Measurements from ENCODE around the gene MYO5B.

GRCh38 chr18:50051288-50051687, 143.7 kb downstream of the MYO5B start:
- TF ChIP-seq, protein P1, sequence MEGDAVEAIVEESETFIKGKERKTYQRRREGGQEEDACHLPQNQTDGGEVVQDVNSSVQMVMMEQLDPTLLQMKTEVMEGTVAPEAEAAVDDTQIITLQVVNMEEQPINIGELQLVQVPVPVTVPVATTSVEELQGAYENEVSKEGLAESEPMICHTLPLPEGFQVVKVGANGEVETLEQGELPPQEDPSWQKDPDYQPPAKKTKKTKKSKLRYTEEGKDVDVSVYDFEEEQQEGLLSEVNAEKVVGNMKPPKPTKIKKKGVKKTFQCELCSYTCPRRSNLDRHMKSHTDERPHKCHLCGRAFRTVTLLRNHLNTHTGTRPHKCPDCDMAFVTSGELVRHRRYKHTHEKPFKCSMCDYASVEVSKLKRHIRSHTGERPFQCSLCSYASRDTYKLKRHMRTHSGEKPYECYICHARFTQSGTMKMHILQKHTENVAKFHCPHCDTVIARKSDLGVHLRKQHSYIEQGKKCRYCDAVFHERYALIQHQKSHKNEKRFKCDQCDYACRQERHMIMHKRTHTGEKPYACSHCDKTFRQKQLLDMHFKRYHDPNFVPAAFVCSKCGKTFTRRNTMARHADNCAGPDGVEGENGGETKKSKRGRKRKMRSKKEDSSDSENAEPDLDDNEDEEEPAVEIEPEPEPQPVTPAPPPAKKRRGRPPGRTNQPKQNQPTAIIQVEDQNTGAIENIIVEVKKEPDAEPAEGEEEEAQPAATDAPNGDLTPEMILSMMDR (IDR thresholded peaks at IDR 0.05; ENCODE audit: low read depth, low read length, poor library complexity, severe bottlenecking) = peak; percentile 18
- no peak for TF ChIP-seq EZH2phosphoT487 (IDR thresholded peaks at IDR 0.05; ENCODE audit: borderline replicate concordance, low read length)

Measured in DOHH2 (cell line).